ENCODE data around the gene STRIP2.
A peak's percentile ranks its signal among the peaks of the same experiment; 100 is the strongest.
"Not testable (repeated sequence)": the region's sequence is repeated elsewhere in the genome, so short reads cannot be mapped to it uniquely, and the experiment has no call there.

STRIP2 gene

GRCh38 chr7:129525225-129525862 is 91.1 kb downstream of the STRIP2 start:
- H3K4me3 ChIP-seq (ENCODE audit: control insufficient read depth, low read depth, low read length) = no peak overlapping the region
- TF ChIP-seq CTCF (IDR thresholded peaks at IDR 0.05; ENCODE audit: control insufficient read depth, insufficient read depth, low read depth, low read length, missing control alignments) = no peak
- no peak for DNase-seq (ENCODE audit: low read depth)

DNA sequence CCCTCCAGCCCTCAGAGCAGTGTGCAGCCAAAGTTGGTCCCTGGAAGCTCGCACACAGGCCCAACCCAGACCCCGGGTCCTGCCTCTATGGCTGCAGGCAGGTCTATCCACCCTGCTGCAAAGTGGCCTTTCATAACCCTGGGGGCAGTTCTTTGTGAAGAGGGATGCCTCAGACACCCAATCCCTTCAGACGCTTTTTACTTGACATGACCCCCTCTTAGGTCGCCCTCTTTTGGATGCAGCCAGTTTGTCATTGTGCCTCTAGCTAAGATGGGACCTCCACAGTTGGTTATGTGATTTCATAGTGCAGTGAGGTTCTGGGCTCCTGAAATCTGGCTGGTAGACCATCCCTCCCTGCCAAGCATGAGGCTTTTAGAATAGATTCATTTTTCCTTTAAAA is 95.4 kb downstream of the STRIP2 start:
- H3K4me3 ChIP-seq (ENCODE audit: control insufficient read depth, low read depth, low read length) = no peak overlapping the region
- no peak for DNase-seq (ENCODE audit: low read depth)
- no peak for TF ChIP-seq CTCF (IDR thresholded peaks at IDR 0.05; ENCODE audit: control insufficient read depth, insufficient read depth, low read depth, low read length, missing control alignments)

GRCh38 chr7:129530795-129531391 is 96.7 kb downstream of the STRIP2 start:
- DNase-seq (ENCODE audit: low read depth) = peak; percentile 14
- no peak overlapping the region for H3K4me3 ChIP-seq (ENCODE audit: control insufficient read depth, low read depth, low read length)
- no peak for TF ChIP-seq CTCF (IDR thresholded peaks at IDR 0.05; ENCODE audit: control insufficient read depth, insufficient read depth, low read depth, low read length, missing control alignments)

GRCh38 chr7:129531721-129532120 is 97.5 kb downstream of the STRIP2 start:
- no peak for DNase-seq (ENCODE audit: low read depth)
- TF ChIP-seq CTCF (IDR thresholded peaks at IDR 0.05; ENCODE audit: control insufficient read depth, insufficient read depth, low read depth, low read length, missing control alignments) = no peak
- no peak overlapping the region for H3K4me3 ChIP-seq (ENCODE audit: control insufficient read depth, low read depth, low read length)

DNA sequence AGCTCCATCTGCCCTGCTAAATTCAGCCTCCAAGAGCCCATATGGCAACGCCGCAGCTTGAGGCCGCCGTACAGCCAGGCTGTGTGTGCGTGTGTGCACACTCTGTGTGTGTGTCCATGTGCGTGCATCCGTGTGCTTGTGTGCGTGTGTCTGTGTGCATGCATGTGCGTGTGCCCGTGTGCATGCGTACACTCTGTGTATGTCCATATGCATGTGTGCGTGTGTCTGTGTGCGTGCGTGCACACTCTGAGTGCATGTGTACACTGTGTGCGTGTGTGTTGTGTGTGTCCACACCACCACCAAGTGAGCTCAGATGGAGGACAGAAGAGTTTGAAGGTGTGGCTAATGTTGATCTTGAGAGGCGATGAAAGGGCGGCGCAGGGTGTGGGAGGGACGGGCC is 98.1 kb downstream of the STRIP2 start:
- no peak for TF ChIP-seq CTCF (IDR thresholded peaks at IDR 0.05; ENCODE audit: control insufficient read depth, insufficient read depth, low read depth, low read length, missing control alignments)
- no peak overlapping the region for H3K4me3 ChIP-seq (ENCODE audit: control insufficient read depth, low read depth, low read length)
- no peak for DNase-seq (ENCODE audit: low read depth)

DNA sequence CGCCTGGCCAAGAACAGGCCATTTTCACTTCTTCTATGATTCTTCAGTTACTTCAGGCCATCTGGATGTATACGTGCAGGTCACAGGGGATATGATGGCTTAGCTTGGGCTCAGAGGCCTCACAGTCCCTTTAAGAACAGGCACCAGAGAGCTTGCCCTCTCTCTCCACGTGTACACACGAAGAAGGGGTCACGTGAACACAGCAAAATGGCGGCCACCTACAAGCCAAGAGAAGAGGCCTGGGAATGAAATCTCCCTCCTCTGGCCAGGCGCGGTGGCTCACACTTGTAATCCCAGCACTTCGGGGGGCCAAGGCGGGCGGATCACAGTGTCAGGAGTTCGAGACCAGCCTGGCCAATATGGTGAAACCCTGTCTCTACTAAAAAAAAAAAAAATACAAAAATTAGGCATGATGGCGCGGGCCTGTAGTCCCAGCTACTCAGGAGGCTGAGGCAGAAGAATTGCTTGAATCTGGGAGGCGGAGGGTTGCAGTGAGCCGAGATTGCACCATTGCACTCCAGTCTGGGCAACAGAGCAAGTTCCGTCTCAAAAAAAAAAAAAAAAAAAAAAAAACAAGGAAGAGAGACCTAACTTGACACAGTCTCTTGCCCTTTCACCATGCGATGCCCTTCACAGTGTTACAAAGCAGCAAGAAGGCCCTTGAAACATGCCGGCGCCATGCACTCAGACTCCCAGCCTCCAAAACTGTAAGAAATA is 100.5 kb downstream of the STRIP2 start:
- DNase-seq (ENCODE audit: low read depth); H3K4me3 ChIP-seq (ENCODE audit: control insufficient read depth, low read depth, low read length): not testable (repeated sequence)

- no peak for DNase-seq (ENCODE audit: low read depth)
- no peak overlapping the region for H3K4me3 ChIP-seq (ENCODE audit: control insufficient read depth, low read depth, low read length)
- no peak for TF ChIP-seq CTCF (IDR thresholded peaks at IDR 0.05; ENCODE audit: control insufficient read depth, insufficient read depth, low read depth, low read length, missing control alignments)
Measured at GRCh38 chr7:129535896-129536295, 101.7 kb downstream of the STRIP2 start.

All from AG09309 (cell line).